ENCODE measurements around the gene USP22.

The USP22 gene

GRCh38 chr17:20995873-20996723, 46.7 kb downstream of the USP22 start:
- H3K27me3 Mint-ChIP-seq (ENCODE audit: low read depth) = no peaks in the 10 kb centered on the region
- no peak overlapping the region for H3K27ac Mint-ChIP-seq
- H3K9me3 Mint-ChIP-seq = no peaks in the 10 kb centered on the region
- H3K4me1 Mint-ChIP-seq (ENCODE audit: low read depth) = peaks cover 12% of the 10 kb centered on the region
- no peak overlapping the region for H3K4me3 Mint-ChIP-seq
- H3K36me3 Mint-ChIP-seq (ENCODE audit: low read depth) = peaks cover 8% of the 10 kb centered on the region

- no peak overlapping the region for H3K4me3 Mint-ChIP-seq
- H3K36me3 Mint-ChIP-seq (ENCODE audit: low read depth) = peaks cover 5% of the 10 kb centered on the region
- no peaks in the 10 kb centered on the region for H3K27me3 Mint-ChIP-seq (ENCODE audit: low read depth)
- H3K9me3 Mint-ChIP-seq = no peaks in the 10 kb centered on the region
- peaks cover 9% of the 10 kb centered on the region for H3K4me1 Mint-ChIP-seq (ENCODE audit: low read depth)
- no peak overlapping the region for H3K27ac Mint-ChIP-seq
Measured at GRCh38 chr17:20995164-20995872, 47.5 kb downstream of the USP22 start.

- H3K36me3 Mint-ChIP-seq (ENCODE audit: low read depth) = peaks cover 3% of the 10 kb centered on the region
- H3K9me3 Mint-ChIP-seq = no peaks in the 10 kb centered on the region
- no peak overlapping the region for H3K27ac Mint-ChIP-seq
- no peaks in the 10 kb centered on the region for H3K27me3 Mint-ChIP-seq (ENCODE audit: low read depth)
- H3K4me1 Mint-ChIP-seq (ENCODE audit: low read depth) = peaks cover 9% of the 10 kb centered on the region
- no peak overlapping the region for H3K4me3 Mint-ChIP-seq
Measured at GRCh38 chr17:20994779-20995149, 48.0 kb downstream of the USP22 start.

- peaks cover 5% of the 10 kb centered on the region for H3K4me1 Mint-ChIP-seq (ENCODE audit: low read depth)
- no peaks in the 10 kb centered on the region for H3K27me3 Mint-ChIP-seq (ENCODE audit: low read depth)
- no peak overlapping the region for H3K27ac Mint-ChIP-seq
- no peaks in the 10 kb centered on the region for H3K9me3 Mint-ChIP-seq
- H3K36me3 Mint-ChIP-seq (ENCODE audit: low read depth) = no peaks in the 10 kb centered on the region
- H3K4me3 Mint-ChIP-seq = no peak overlapping the region
Measured at GRCh38 chr17:20993863-20994778, 48.7 kb downstream of the USP22 start.

GRCh38 chr17:20992987-20993862, 49.6 kb downstream of the USP22 start:
- Mint-ChIP-seq H3K4me3 (no peak overlapping the region), H3K4me1 (ENCODE audit: low read depth) (no peaks in the 10 kb centered on the region), H3K9me3 (no peaks in the 10 kb centered on the region), H3K36me3 (ENCODE audit: low read depth) (no peaks in the 10 kb centered on the region), H3K27me3 (ENCODE audit: low read depth) (no peaks in the 10 kb centered on the region), H3K27ac (no peak overlapping the region)

GRCh38 chr17:20992416-20992815, 50.4 kb downstream of the USP22 start:
- no peaks in the 10 kb centered on the region for H3K9me3 Mint-ChIP-seq
- H3K4me1 Mint-ChIP-seq (ENCODE audit: low read depth) = no peaks in the 10 kb centered on the region
- no peaks in the 10 kb centered on the region for H3K36me3 Mint-ChIP-seq (ENCODE audit: low read depth)
- H3K4me3 Mint-ChIP-seq = no peak overlapping the region
- H3K27me3 Mint-ChIP-seq (ENCODE audit: low read depth) = no peaks in the 10 kb centered on the region
- H3K27ac Mint-ChIP-seq = no peak overlapping the region

- H3K27me3 Mint-ChIP-seq (ENCODE audit: low read depth) = no peaks in the 10 kb centered on the region
- no peaks in the 10 kb centered on the region for H3K9me3 Mint-ChIP-seq
- no peak overlapping the region for H3K27ac Mint-ChIP-seq
- H3K36me3 Mint-ChIP-seq (ENCODE audit: low read depth) = no peaks in the 10 kb centered on the region
- H3K4me1 Mint-ChIP-seq (ENCODE audit: low read depth) = no peaks in the 10 kb centered on the region
- no peak overlapping the region for H3K4me3 Mint-ChIP-seq
Measured at GRCh38 chr17:20991276-20992037, 51.4 kb downstream of the USP22 start.

GRCh38 chr17:20989991-20990855, 52.6 kb downstream of the USP22 start:
- H3K27me3 Mint-ChIP-seq (ENCODE audit: low read depth) = no peaks in the 10 kb centered on the region
- H3K4me3 Mint-ChIP-seq = no peak overlapping the region
- H3K9me3 Mint-ChIP-seq = no peaks in the 10 kb centered on the region
- H3K27ac Mint-ChIP-seq = no peak overlapping the region
- H3K4me1 Mint-ChIP-seq (ENCODE audit: low read depth) = no peaks in the 10 kb centered on the region
- H3K36me3 Mint-ChIP-seq (ENCODE audit: low read depth) = no peaks in the 10 kb centered on the region

- no peaks in the 10 kb centered on the region for H3K4me1 Mint-ChIP-seq (ENCODE audit: low read depth)
- H3K4me3 Mint-ChIP-seq = no peak overlapping the region
- H3K27ac Mint-ChIP-seq = no peak overlapping the region
- no peaks in the 10 kb centered on the region for H3K9me3 Mint-ChIP-seq
- H3K36me3 Mint-ChIP-seq (ENCODE audit: low read depth) = no peaks in the 10 kb centered on the region
- H3K27me3 Mint-ChIP-seq (ENCODE audit: low read depth) = no peaks in the 10 kb centered on the region
Measured at GRCh38 chr17:20989481-20989880, 53.3 kb downstream of the USP22 start.

- Mint-ChIP-seq H3K36me3 (ENCODE audit: low read depth) (no peaks in the 10 kb centered on the region), H3K4me3 (no peak overlapping the region), H3K27me3 (ENCODE audit: low read depth) (no peaks in the 10 kb centered on the region), H3K4me1 (ENCODE audit: low read depth) (no peaks in the 10 kb centered on the region), H3K9me3 (no peaks in the 10 kb centered on the region), H3K27ac (no peak overlapping the region)
Measured at GRCh38 chr17:20988896-20989295, 53.9 kb downstream of the USP22 start.

GRCh38 chr17:20988001-20988636, 54.7 kb downstream of the USP22 start:
- Mint-ChIP-seq H3K36me3 (ENCODE audit: low read depth) (no peaks in the 10 kb centered on the region), H3K9me3 (no peaks in the 10 kb centered on the region), H3K4me1 (ENCODE audit: low read depth) (no peaks in the 10 kb centered on the region), H3K27ac (no peak overlapping the region), H3K27me3 (ENCODE audit: low read depth) (no peaks in the 10 kb centered on the region), H3K4me3 (no peak overlapping the region)

GRCh38 chr17:20987511-20987910, 55.3 kb downstream of the USP22 start:
- no peaks in the 10 kb centered on the region for H3K4me1 Mint-ChIP-seq (ENCODE audit: low read depth)
- H3K27ac Mint-ChIP-seq = no peak overlapping the region
- no peaks in the 10 kb centered on the region for H3K36me3 Mint-ChIP-seq (ENCODE audit: low read depth)
- H3K27me3 Mint-ChIP-seq (ENCODE audit: low read depth) = no peaks in the 10 kb centered on the region
- no peaks in the 10 kb centered on the region for H3K9me3 Mint-ChIP-seq
- no peak overlapping the region for H3K4me3 Mint-ChIP-seq

Data from T-helper 1 cell treated with Interleukin-12 subunit alpha and Interleukin-12 subunit beta and Interleukin-4 antibody, amounts not matched to agents 30 μg/mL and 1 μg/mL, for 36 hours (primary cell).